Measurements from ENCODE around the gene DCAF5.

DNA sequence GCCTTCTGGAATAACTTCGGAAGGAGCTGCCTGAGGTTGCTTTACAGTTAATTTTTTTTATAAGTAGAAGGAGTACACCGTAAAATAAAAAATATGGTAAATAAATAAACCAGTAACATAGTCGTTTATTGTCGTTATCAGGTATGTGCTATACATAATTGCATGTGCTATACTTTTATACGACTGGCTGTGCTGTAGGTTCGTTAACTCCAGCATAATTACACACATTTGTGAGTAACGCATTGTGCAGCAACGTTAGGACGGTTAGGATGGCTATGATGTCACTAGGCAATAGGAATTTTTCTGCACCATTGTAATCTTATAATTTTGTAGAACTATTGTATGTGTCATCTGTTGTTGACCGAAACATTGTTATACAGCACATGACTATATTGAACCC is 46.9 kb upstream of the DCAF5 start:
- no peak for TF ChIP-seq GATA2 (IDR thresholded peaks at IDR 0.05; ENCODE audit: low read depth, low read length)
- TF ChIP-seq GATA3 (IDR thresholded peaks at IDR 0.05; ENCODE audit: low read depth, low read length), result no peak
